HG02943 (cell line): ENCODE data around the gene RRP1.

Source experiments
- ATAC-seq: cut with Tn5 transposase; IDR thresholded peaks from one replicate; pipeline ENCODE4 v1.9.1; 2021; ENCODE audit warnings: mild to moderate bottlenecking, low read depth, moderate library complexity; ENCODE audit not compliant: unreplicated experiment

RRP1 gene

GRCh38 chr21:43774163-43774562, 15.2 kb upstream of the RRP1 start:
- ATAC-seq: no peak

GRCh38 chr21:43775190-43775589, 14.2 kb upstream of the RRP1 start:
- no peak for ATAC-seq

- ATAC-seq: peak; percentile 58
Measured at GRCh38 chr21:43775795-43776430, 13.5 kb upstream of the RRP1 start, which contains the start of gene CSTB. TSS of gene CSTB (minus strand) at chr21:43776308. CDS start at chr21:43776269, 39 bp downstream.

- ATAC-seq: no peak
Measured at GRCh38 chr21:43777953-43778352, 11.4 kb upstream of the RRP1 start.

GRCh38 chr21:43778469-43779335, 10.7 kb upstream of the RRP1 start:
- ATAC-seq: no peak

- ATAC-seq: no peak
Measured at GRCh38 chr21:43779660-43780059, 9.7 kb upstream of the RRP1 start.

- ATAC-seq: no peak
Measured at GRCh38 chr21:43781846-43782245, 7.5 kb upstream of the RRP1 start.

- ATAC-seq: no peak
Measured at GRCh38 chr21:43782431-43783097, 6.8 kb upstream of the RRP1 start.

- no peak for ATAC-seq
Measured at GRCh38 chr21:43783098-43783700, 6.2 kb upstream of the RRP1 start.

- no peak for ATAC-seq
Measured at GRCh38 chr21:43785134-43785533, 4.2 kb upstream of the RRP1 start.

- no peak for ATAC-seq
Measured at GRCh38 chr21:43786300-43786806, 3.0 kb upstream of the RRP1 start.

GRCh38 chr21:43786807-43787440, 2.5 kb upstream of the RRP1 start:
- no peak for ATAC-seq

GRCh38 chr21:43790010-43790524, 690 bp downstream of the RRP1 start:
- ATAC-seq: no peak

GRCh38 chr21:43792406-43792805, 3.0 kb downstream of the RRP1 start:
- no peak for ATAC-seq

GRCh38 chr21:43793243-43793642, 3.9 kb downstream of the RRP1 start:
- ATAC-seq: no peak

- ATAC-seq: no peak
Measured at GRCh38 chr21:43794311-43794710, 4.9 kb downstream of the RRP1 start.

GRCh38 chr21:43794857-43795256, 5.5 kb downstream of the RRP1 start:
- no peak for ATAC-seq

GRCh38 chr21:43797415-43797814, 8.0 kb downstream of the RRP1 start:
- no peak for ATAC-seq

- ATAC-seq: no peak
Measured at GRCh38 chr21:43797925-43798715, 8.7 kb downstream of the RRP1 start.
